Measurements from ENCODE around the gene KISS1R.

GRCh38 chr19:872266-872951 is 44.7 kb upstream of the KISS1R start:
- TF ChIP-seq OSR1 (CRISPR knock-in tag; IDR thresholded peaks at IDR 0.05) (no peak), TCF4 (CRISPR knock-in tag; IDR thresholded peaks at IDR 0.05; ENCODE audit: borderline replicate concordance) (no peak)

Data from SK-N-SH treated with all-trans-retinoic acid at 6 μM for 48 hours (cell line).